CD14-positive monocyte (primary cell): Measurements from ENCODE around the gene COL4A2. TPM values are rescaled to one million over a fixed set of nuclear protein-coding genes. Genes with fewer than 3 reads are reported as not detected.

Experiments used
- DNase-seq, 3 donors: peaks; one replicate each; pipeline ENCODE4 v3.0.0-alpha.2; 2011 to 2022
- H2AFZ ChIP-seq: 2 replicates; pipeline ENCODE4 v1.6.0; 2012; ENCODE audit warnings: mild to moderate bottlenecking, low read depth, low read length, inconsistent platforms; ENCODE audit not compliant: insufficient read depth, poor library complexity, severe bottlenecking
- H3K27ac ChIP-seq, 2 donors: 1 replicate in 1 of 2; 2 replicates in 1 of 2; pipeline ENCODE4 v1.5.1; 2012 to 2013; ENCODE audit warnings: low read length in 2 of 2, control low read depth in 1 of 2, inconsistent platforms in 1 of 2, low read depth in 1 of 2, mild to moderate bottlenecking in 1 of 2
- H3K27me3 ChIP-seq, 2 donors: one replicate each; pipeline versions ENCODE4 v1.6.0 to v1.6.1; 2011 to 2013; ENCODE audit warnings: low read length in 2 of 2; ENCODE audit not compliant: control insufficient read depth in 2 of 2, insufficient read depth in 2 of 2
- H3K36me3 ChIP-seq, 2 donors: replicated peaks in 1 of 2; 1 replicate in 1 of 2; 2 replicates in 1 of 2; pipeline versions ENCODE4 v1.5.1 to v1.6.1; 2012 to 2013; ENCODE audit warnings: low read length in 2 of 2, control low read depth in 1 of 2, inconsistent platforms in 1 of 2, mild to moderate bottlenecking in 1 of 2; ENCODE audit not compliant: insufficient read depth in 2 of 2, control insufficient read depth in 1 of 2
- H3K4me1 ChIP-seq, 2 donors: 1 replicate in 1 of 2; 2 replicates in 1 of 2; pipeline versions ENCODE4 v1.5.1 to v1.6.1; 2012 to 2013; ENCODE audit warnings: low read length in 2 of 2, control low read depth in 1 of 2, inconsistent platforms in 1 of 2, mild to moderate bottlenecking in 1 of 2, moderate library complexity in 1 of 2; ENCODE audit not compliant: insufficient read depth in 2 of 2, control insufficient read depth in 1 of 2
- H3K4me2 ChIP-seq: replicated peaks from 2 replicates; pipeline ENCODE3; 2012; ENCODE audit warnings: low read length, moderate library complexity, mild to moderate bottlenecking; ENCODE audit not compliant: poor library complexity, severe bottlenecking; ENCODE audit errors: extremely low read depth
- H3K4me3 ChIP-seq, 3 experiments: fragments of 200-600 bp in 1 of 3; sonication (generic) in 1 of 3; replicated peaks in 1 of 3; 1 replicate in 2 of 3; 2 replicates in 1 of 3; pipeline ENCODE4 v1.5.1; 2011 to 2013; ENCODE audit warnings: low read length in 3 of 3, mild to moderate bottlenecking in 3 of 3, control low read depth in 2 of 3, low read depth in 2 of 3, inconsistent platforms in 1 of 3, moderate library complexity in 1 of 3
- H3K79me2 ChIP-seq: 2 replicates; pipeline ENCODE4 v1.6.0; 2012; ENCODE audit warnings: mild to moderate bottlenecking, control low read depth, inconsistent platforms, low read length, moderate library complexity; ENCODE audit not compliant: insufficient read depth
- H3K9ac ChIP-seq: 2 replicates; pipeline ENCODE4 v1.6.0; 2017; ENCODE audit warnings: low read length, mild to moderate bottlenecking; ENCODE audit not compliant: insufficient read depth, poor library complexity, severe bottlenecking
- H3K9me3 ChIP-seq, 2 donors: replicated peaks in 1 of 2; 1 replicate in 1 of 2; 2 replicates in 1 of 2; pipeline versions ENCODE4 v1.5.1 to v1.6.1; 2012 to 2013; ENCODE audit warnings: low read length in 2 of 2, control low read depth in 1 of 2; ENCODE audit not compliant: control insufficient read depth in 1 of 2, insufficient read depth in 1 of 2
- H4K20me1 ChIP-seq: 2 replicates; pipeline ENCODE4 v1.6.0; 2012; ENCODE audit warnings: mild to moderate bottlenecking, low read length, control low read depth, moderate library complexity; ENCODE audit not compliant: insufficient read depth
- H3K27ac Mint-ChIP-seq, 7 donors: one replicate each; pipeline ENCODE4 v1.8.0; 2020; ENCODE audit warnings: mild to moderate bottlenecking in 7 of 7, mixed read lengths in 7 of 7, moderate library complexity in 6 of 7, inconsistent platforms in 2 of 7
- H3K27me3 Mint-ChIP-seq, 3 donors: one replicate each; pipeline ENCODE4 v1.8.0; 2021 to 2022; ENCODE audit warnings: low read depth in 3 of 3, mild to moderate bottlenecking in 3 of 3, mixed read lengths in 3 of 3, moderate library complexity in 3 of 3, inconsistent platforms in 1 of 3
- H3K36me3 Mint-ChIP-seq, 2 donors: one replicate each; pipeline ENCODE4 v1.8.0; 2020; ENCODE audit warnings: mixed read lengths in 2 of 2, inconsistent platforms in 1 of 2, mild to moderate bottlenecking in 1 of 2
- H3K4me1 Mint-ChIP-seq: one replicate; pipeline ENCODE4 v1.8.0; 2020; ENCODE audit warnings: mild to moderate bottlenecking, mixed read lengths
- H3K4me3 Mint-ChIP-seq, 2 donors: one replicate each; pipeline ENCODE4 v1.8.0; 2020; ENCODE audit warnings: mild to moderate bottlenecking in 2 of 2, mixed read lengths in 2 of 2, moderate library complexity in 1 of 2
- H3K9me3 Mint-ChIP-seq, 7 donors: one replicate each; pipeline ENCODE4 v1.8.0; 2020 to 2022; ENCODE audit warnings: mixed read lengths in 7 of 7, mild to moderate bottlenecking in 6 of 7, moderate library complexity in 6 of 7, inconsistent platforms in 2 of 7
- WGBS: methylation state at CpG from one replicate; pipeline ENCODE4 v1.1.5; 2013; ENCODE audit warnings: missing lambda C conversion rate; ENCODE audit not compliant: insufficient coverage; 5-methylcytosine and 5-hydroxymethylcytosine counted together
- intact Hi-C, 2 donors: fragments of 100-400 bp; cut with micrococcal nuclease; formaldehyde crosslinking; loops; one replicate each; pipeline versions ENCODE4 v1.15.0 to v1.15.1; 2023
- polyA plus RNA-seq, 3 donors: library from polyadenylated mRNA; depleted of rRNA in 1 of 3; unstranded in 2 of 3; stranded (reverse) in 1 of 3; fragments of 300-500 nt in 2 of 3; fragments of >200 nt in 1 of 3; fragmentation: Illumina TruSeq in 2 of 3; gene quantifications; 1 replicate in 2 of 3; 2 replicates in 1 of 3; pipeline ENCODE4 v1.2.3, GENCODE V29; 2012 to 2021
- TF ChIP-seq, protein P1 (sequence below): fragments of 200-600 bp; IDR thresholded peaks from one replicate; pipeline ENCODE4 v1.8.0; 2022; ENCODE audit warnings: antibody characterized with exemption, mild to moderate bottlenecking

Gene COL4A2
- polyA plus RNA-seq, 3 donors: not detected

DNA sequence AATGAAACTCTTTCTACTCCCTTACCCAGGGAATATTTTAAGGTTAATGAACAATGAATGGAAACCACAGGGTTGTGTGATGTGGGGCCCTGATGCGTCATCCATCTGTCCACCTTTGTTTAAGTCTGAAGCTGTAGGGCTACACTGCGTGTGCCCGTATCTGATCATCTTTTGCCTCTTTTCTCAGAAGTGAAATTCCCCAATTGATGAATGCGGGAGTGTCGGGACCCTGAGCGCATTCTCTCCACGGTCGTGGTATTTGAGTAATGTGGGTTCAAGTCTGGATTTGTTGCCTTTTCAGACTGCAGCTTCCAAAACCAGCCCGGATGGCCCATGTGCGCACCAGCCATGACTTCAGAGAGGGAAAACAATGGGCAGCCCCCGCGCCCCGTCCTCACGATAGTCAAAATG, 112.3 kb downstream of the COL4A2 start:
- Mint-ChIP-seq H3K36me3 (no peaks in the 10 kb centered on the region), H3K4me1 (no peaks in the 10 kb centered on the region), H3K27ac (no peak overlapping the region), H3K27me3 (peaks cover 56 to 75% (median 56%) of the 10 kb centered on the region in 3 donors), H3K9me3 (no peaks in the 10 kb centered on the region), H3K4me3 (peak overlapping the region in 1 of 2 donors; percentile 8)
- Histone ChIP-seq H3K27me3 (peaks cover 38 to 56% of the 10 kb centered on the region in 2 donors), H3K4me2 (no peak overlapping the region), H3K36me3 (no peaks in the 10 kb centered on the region), H3K4me3 (no peak overlapping the region), H3K4me1 (no peaks in the 10 kb centered on the region), H3K9ac (no peak overlapping the region), H4K20me1 (no peaks in the 10 kb centered on the region), H3K9me3 (peaks cover 0 to 6% of the 10 kb centered on the region in 2 donors), H2AFZ (no peak overlapping the region), H3K27ac (no peak overlapping the region), H3K79me2 (no peaks in the 10 kb centered on the region)
- TF ChIP-seq, protein P1, sequence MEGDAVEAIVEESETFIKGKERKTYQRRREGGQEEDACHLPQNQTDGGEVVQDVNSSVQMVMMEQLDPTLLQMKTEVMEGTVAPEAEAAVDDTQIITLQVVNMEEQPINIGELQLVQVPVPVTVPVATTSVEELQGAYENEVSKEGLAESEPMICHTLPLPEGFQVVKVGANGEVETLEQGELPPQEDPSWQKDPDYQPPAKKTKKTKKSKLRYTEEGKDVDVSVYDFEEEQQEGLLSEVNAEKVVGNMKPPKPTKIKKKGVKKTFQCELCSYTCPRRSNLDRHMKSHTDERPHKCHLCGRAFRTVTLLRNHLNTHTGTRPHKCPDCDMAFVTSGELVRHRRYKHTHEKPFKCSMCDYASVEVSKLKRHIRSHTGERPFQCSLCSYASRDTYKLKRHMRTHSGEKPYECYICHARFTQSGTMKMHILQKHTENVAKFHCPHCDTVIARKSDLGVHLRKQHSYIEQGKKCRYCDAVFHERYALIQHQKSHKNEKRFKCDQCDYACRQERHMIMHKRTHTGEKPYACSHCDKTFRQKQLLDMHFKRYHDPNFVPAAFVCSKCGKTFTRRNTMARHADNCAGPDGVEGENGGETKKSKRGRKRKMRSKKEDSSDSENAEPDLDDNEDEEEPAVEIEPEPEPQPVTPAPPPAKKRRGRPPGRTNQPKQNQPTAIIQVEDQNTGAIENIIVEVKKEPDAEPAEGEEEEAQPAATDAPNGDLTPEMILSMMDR: no peak
- DNase-seq: no peak
- 95% methylated on average over 4 of the region's 14 CpGs for WGBS
- intact Hi-C loops: loop anchor here (10.0 kb wide), 2 partner anchors 285 to 1455 kb away; no protein-coding TSS in a partner anchor

DNA sequence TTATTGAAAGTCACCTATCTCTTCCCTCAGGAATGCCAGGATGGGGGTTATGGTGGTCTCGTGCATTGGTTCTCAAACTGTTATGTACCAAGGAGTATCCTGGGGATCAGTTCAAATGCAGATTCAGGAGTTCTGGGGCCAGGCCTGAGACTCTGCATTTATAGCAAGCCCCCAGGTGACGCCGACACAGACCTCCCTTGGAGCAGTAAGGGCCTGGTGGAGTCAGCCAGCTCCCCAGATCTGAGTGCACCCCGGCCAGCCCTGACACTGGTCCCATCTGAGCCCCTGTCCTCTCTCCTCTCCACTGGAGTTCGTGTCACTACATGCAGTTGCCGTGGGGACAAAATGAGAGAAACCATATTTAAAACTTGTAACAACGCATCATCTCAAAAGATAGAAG, 112.9 kb downstream of the COL4A2 start:
- H4K20me1 ChIP-seq: no peaks in the 10 kb centered on the region
- Mint-ChIP-seq H3K27ac (no peak overlapping the region), H3K9me3 (no peaks in the 10 kb centered on the region), H3K4me3 (peak overlapping the region in 1 of 2 donors; percentile 16), H3K27me3 (peaks cover 58 to 76% (median 59%) of the 10 kb centered on the region in 3 donors), H3K4me1 (no peaks in the 10 kb centered on the region), H3K36me3 (no peaks in the 10 kb centered on the region)
- intact Hi-C loops: loop anchor here (10.0 kb wide), 2 partner anchors 285 to 1455 kb away; no protein-coding TSS in a partner anchor
- TF ChIP-seq, protein P1: no peak
- no peak overlapping the region for H3K9ac ChIP-seq
- no peak overlapping the region for H3K27ac ChIP-seq
- 81% methylated on average over 4 of the region's 7 CpGs for WGBS
- H3K4me3 ChIP-seq: no peak overlapping the region
- H3K79me2 ChIP-seq: no peaks in the 10 kb centered on the region
- H3K9me3 ChIP-seq: peaks cover 0 to 6% of the 10 kb centered on the region in 2 donors
- H3K4me1 ChIP-seq: no peaks in the 10 kb centered on the region
- H3K4me2 ChIP-seq: no peak overlapping the region
- H3K36me3 ChIP-seq: no peaks in the 10 kb centered on the region
- DNase-seq: no peak
- no peak overlapping the region for H2AFZ ChIP-seq
- H3K27me3 ChIP-seq: peaks cover 38 to 56% of the 10 kb centered on the region in 2 donors
